ENCODE data around the gene CD36.

CD36 gene

GRCh38 chr7:80641548-80641947 lies 3.1 kb downstream of the CD36 start:
- no peak overlapping the region for H3K27ac ChIP-seq (ENCODE audit: low read length)
- no peak for TF ChIP-seq CTCF (IDR thresholded peaks at IDR 0.05; ENCODE audit: low read depth, low read length)
- TF ChIP-seq EZH2phosphoT487 (IDR thresholded peaks at IDR 0.05; ENCODE audit: low read depth) = no peak
- no peak overlapping the region for H2AFZ ChIP-seq (ENCODE audit: low read depth, low read length)
- H3K4me3 ChIP-seq (ENCODE audit: low read length) = no peak overlapping the region
- no peaks in the 10 kb centered on the region for H3K27me3 ChIP-seq (ENCODE audit: low read depth, low read length)
- no peaks in the 10 kb centered on the region for H4K20me1 ChIP-seq (ENCODE audit: insufficient read depth, low read length)
- H3K4me2 ChIP-seq (ENCODE audit: low read length) = no peak overlapping the region
- peaks cover 46% of the 10 kb centered on the region for H3K4me1 ChIP-seq (ENCODE audit: low read length)
- no peaks in the 10 kb centered on the region for H3K79me2 ChIP-seq (ENCODE audit: low read length)
- no peak overlapping the region for H3K9ac ChIP-seq (ENCODE audit: low read length)
- H3K36me3 ChIP-seq (replicated peaks; ENCODE audit: low read depth, low read length) = peaks cover 17% of the 10 kb centered on the region
- H3K9me3 ChIP-seq (ENCODE audit: insufficient read depth, low read length) = peaks cover 11% of the 10 kb centered on the region

DNA sequence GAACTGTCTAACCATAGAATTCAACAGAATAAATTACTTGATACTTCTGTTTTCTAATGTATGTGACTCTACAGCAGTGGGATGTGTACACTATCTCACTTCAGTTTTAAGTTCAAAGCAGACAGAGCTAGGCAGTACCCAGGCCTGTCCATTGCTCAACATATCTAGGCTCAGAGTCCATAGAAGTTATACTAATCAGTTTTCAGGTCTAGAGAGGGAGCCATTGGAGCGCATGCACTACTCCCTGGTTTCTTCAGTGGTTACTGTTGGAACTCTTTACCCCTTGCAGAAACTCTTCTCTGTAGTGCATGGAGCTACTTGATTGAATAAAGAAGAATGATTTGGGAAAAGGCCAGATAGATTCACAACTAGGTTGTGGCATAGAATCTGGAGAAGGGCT lies 4.4 kb downstream of the CD36 start:
- no peak overlapping the region for H3K4me3 ChIP-seq (ENCODE audit: low read length)
- H3K27ac ChIP-seq (ENCODE audit: low read length) = no peak overlapping the region
- H3K9ac ChIP-seq (ENCODE audit: low read length) = no peak overlapping the region
- H3K79me2 ChIP-seq (ENCODE audit: low read length) = no peaks in the 10 kb centered on the region
- no peak overlapping the region for H3K4me2 ChIP-seq (ENCODE audit: low read length)
- peaks cover 11% of the 10 kb centered on the region for H3K9me3 ChIP-seq (ENCODE audit: insufficient read depth, low read length)
- TF ChIP-seq EZH2phosphoT487 (IDR thresholded peaks at IDR 0.05; ENCODE audit: low read depth) = no peak
- TF ChIP-seq CTCF (IDR thresholded peaks at IDR 0.05; ENCODE audit: low read depth, low read length) = no peak
- H3K4me1 ChIP-seq (ENCODE audit: low read length) = peaks cover 33% of the 10 kb centered on the region
- H3K27me3 ChIP-seq (ENCODE audit: low read depth, low read length) = no peaks in the 10 kb centered on the region
- no peaks in the 10 kb centered on the region for H4K20me1 ChIP-seq (ENCODE audit: insufficient read depth, low read length)
- H2AFZ ChIP-seq (ENCODE audit: low read depth, low read length) = no peak overlapping the region
- H3K36me3 ChIP-seq (replicated peaks; ENCODE audit: low read depth, low read length) = peaks cover 17% of the 10 kb centered on the region

- H3K27ac ChIP-seq (ENCODE audit: low read length) = no peak overlapping the region
- peaks cover 17% of the 10 kb centered on the region for H3K36me3 ChIP-seq (replicated peaks; ENCODE audit: low read depth, low read length)
- TF ChIP-seq EZH2phosphoT487 (IDR thresholded peaks at IDR 0.05; ENCODE audit: low read depth) (no peak), CTCF (IDR thresholded peaks at IDR 0.05; ENCODE audit: low read depth, low read length) (no peak)
- H2AFZ ChIP-seq (ENCODE audit: low read depth, low read length) = no peak overlapping the region
- H3K4me3 ChIP-seq (ENCODE audit: low read length) = no peak overlapping the region
- peaks cover 11% of the 10 kb centered on the region for H3K9me3 ChIP-seq (ENCODE audit: insufficient read depth, low read length)
- H3K79me2 ChIP-seq (ENCODE audit: low read length) = no peaks in the 10 kb centered on the region
- no peak overlapping the region for H3K9ac ChIP-seq (ENCODE audit: low read length)
- H3K27me3 ChIP-seq (ENCODE audit: low read depth, low read length) = no peaks in the 10 kb centered on the region
- H3K4me1 ChIP-seq (ENCODE audit: low read length) = peaks cover 31% of the 10 kb centered on the region
- H3K4me2 ChIP-seq (ENCODE audit: low read length) = no peak overlapping the region
- H4K20me1 ChIP-seq (ENCODE audit: insufficient read depth, low read length) = no peaks in the 10 kb centered on the region
Measured at GRCh38 chr7:80643336-80643915, 5.0 kb downstream of the CD36 start.

DNA sequence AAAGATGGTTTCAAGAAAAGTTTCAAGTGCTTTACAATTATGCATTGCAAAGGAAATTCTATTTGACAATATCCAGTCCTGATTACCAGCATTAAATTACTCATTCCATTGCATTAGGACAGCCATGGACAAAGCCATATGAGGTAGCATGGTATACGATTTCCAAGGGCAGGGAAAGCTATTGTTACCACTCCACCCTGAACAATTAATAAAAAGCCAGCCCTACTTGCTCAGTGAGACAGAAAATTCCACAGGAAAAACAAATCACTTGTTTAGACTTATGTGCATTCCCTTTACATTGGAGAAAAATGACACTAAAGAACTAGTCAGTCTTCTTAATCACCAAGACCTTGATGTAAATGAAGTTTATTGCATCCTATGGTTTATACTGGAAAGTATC lies 5.6 kb downstream of the CD36 start:
- H3K27ac ChIP-seq (ENCODE audit: low read length) = no peak overlapping the region
- no peak overlapping the region for H3K4me2 ChIP-seq (ENCODE audit: low read length)
- no peaks in the 10 kb centered on the region for H3K79me2 ChIP-seq (ENCODE audit: low read length)
- H3K36me3 ChIP-seq (replicated peaks; ENCODE audit: low read depth, low read length) = peaks cover 17% of the 10 kb centered on the region
- H3K4me3 ChIP-seq (ENCODE audit: low read length) = no peak overlapping the region
- no peak overlapping the region for H2AFZ ChIP-seq (ENCODE audit: low read depth, low read length)
- TF ChIP-seq CTCF (IDR thresholded peaks at IDR 0.05; ENCODE audit: low read depth, low read length) (no peak), EZH2phosphoT487 (IDR thresholded peaks at IDR 0.05; ENCODE audit: low read depth) (no peak)
- no peaks in the 10 kb centered on the region for H3K27me3 ChIP-seq (ENCODE audit: low read depth, low read length)
- no peak overlapping the region for H3K9ac ChIP-seq (ENCODE audit: low read length)
- peaks cover 24% of the 10 kb centered on the region for H3K4me1 ChIP-seq (ENCODE audit: low read length)
- no peaks in the 10 kb centered on the region for H4K20me1 ChIP-seq (ENCODE audit: insufficient read depth, low read length)
- peaks cover 11% of the 10 kb centered on the region for H3K9me3 ChIP-seq (ENCODE audit: insufficient read depth, low read length)
